HCT116 (cell line): ENCODE results near the gene MYO1E. TPM values are rescaled to one million over a fixed set of nuclear protein-coding genes. Genes with fewer than 3 reads are reported as not detected.

ENCODE experiments used
- ATAC-seq: fragments of 200-7000 bp; cut with Tn5 transposase; 2 replicates; pipeline ENCODE4 v1.9.1; 2020; ENCODE audit warnings: mild to moderate bottlenecking, moderate library complexity
- BruUV-seq: library from RNA; stranded (reverse); fragments of 400-500 nt; replicated peaks from 2 replicates; lab custom pipeline; 2021; lab: Mats Ljungman, UMichigan
- CTCF ChIA-PET: fragments of 300-600 bp; sonication (Branson Sonifier 250); formaldehyde crosslinking; loops from one replicate; lab custom pipeline; 2021; ENCODE audit warnings: antibody characterized with exemption; lab: Charles Lee
- POLR2A ChIA-PET: fragments of 300-600, 350-600 bp; sonication (Branson Sonifier 250); formaldehyde crosslinking; loops from one replicate; lab custom pipeline; 2021; ENCODE audit warnings: antibody characterized with exemption; lab: Charles Lee
- RAD21 ChIA-PET, 2 experiments: fragments of 300-600 bp; sonication (Branson Sonifier 250); formaldehyde crosslinking; loops; one replicate each; lab custom pipeline; 2023; ENCODE audit warnings: low total read pairs in 2 of 2; ENCODE audit not compliant: uncharacterized antibody in 2 of 2, unreplicated experiment in 2 of 2, low non-redundant PET in 1 of 2; lab: Charles Lee
- DNase-seq: peaks from one replicate; pipeline ENCODE4 v3.0.0-alpha.2; 2010; ENCODE audit warnings: low read depth, low spot score
- H2AFZ ChIP-seq: fragments of 200-600 bp; shearing (Covaris generic), sonication (generic); 2 replicates; pipeline ENCODE4 v1.6.1; 2017; ENCODE audit warnings: low read depth, mixed run types, mixed read lengths, antibody characterized with exemption, low read length; ENCODE audit not compliant: poor library complexity, severe bottlenecking
- H3K27ac ChIP-seq: 2 replicates; pipeline ENCODE4 v1.5.1; 2012; ENCODE audit warnings: low read depth, low read length
- H3K27me3 ChIP-seq: fragments of 200-600 bp; sonication (generic); 2 replicates; pipeline ENCODE4 v1.6.1; 2016; ENCODE audit warnings: mixed run types, low read length, mixed read lengths; ENCODE audit not compliant: insufficient read depth
- H3K36me3 ChIP-seq, 2 experiments: fragments of 200-500 bp in 1 of 2; fragments of 200-600 bp in 1 of 2; sonication (Bioruptor generic) in 1 of 2; sonication (generic) in 1 of 2; 2 replicates each; pipeline versions ENCODE4 v1.5.1 to v1.6.1; 2014 to 2016; ENCODE audit warnings: low read length in 2 of 2, inconsistent platforms in 1 of 2, mixed read lengths in 1 of 2, mixed run types in 1 of 2; ENCODE audit not compliant: insufficient read depth in 2 of 2, control insufficient read depth in 1 of 2
- H3K4me1 ChIP-seq, 2 experiments: fragments of 200-600 bp in 1 of 2; sonication (generic) in 1 of 2; 2 replicates each; pipeline versions ENCODE4 v1.5.1 to v1.6.1; 2012 to 2017; ENCODE audit warnings: low read length in 2 of 2, inconsistent platforms in 1 of 2, mild to moderate bottlenecking in 1 of 2, mixed read lengths in 1 of 2, mixed run types in 1 of 2, moderate library complexity in 1 of 2; ENCODE audit not compliant: insufficient read depth in 2 of 2, control insufficient read depth in 1 of 2
- H3K4me2 ChIP-seq: fragments of 200-600 bp; sonication (generic); 2 replicates; pipeline ENCODE4 v1.6.1; 2017; ENCODE audit warnings: mixed run types, low read length, mixed read lengths
- H3K4me3 ChIP-seq, 2 experiments: fragments of 200-600 bp in 1 of 2; sonication (generic) in 1 of 2; replicated peaks in 1 of 2; 2 replicates each; pipeline ENCODE4 v1.5.1; 2011 to 2016; ENCODE audit warnings: low read length in 2 of 2, control low read depth in 1 of 2, low read depth in 1 of 2, mild to moderate bottlenecking in 1 of 2, mixed read lengths in 1 of 2, mixed run types in 1 of 2
- H3K79me2 ChIP-seq: fragments of 200-600 bp; sonication (generic); 2 replicates; pipeline ENCODE4 v1.6.1; 2017; ENCODE audit warnings: mild to moderate bottlenecking, mixed run types, low read length, moderate library complexity, mixed read lengths; ENCODE audit not compliant: insufficient read depth
- H3K9ac ChIP-seq: fragments of 200-600 bp; sonication (generic); 2 replicates; pipeline ENCODE4 v1.6.1; 2016; ENCODE audit warnings: low read length, mixed read lengths
- H3K9me2 ChIP-seq: fragments of 200-600 bp; sonication (generic), shearing (Covaris generic); 2 replicates; pipeline ENCODE4 v1.6.1; 2017; ENCODE audit warnings: mixed run types, mild to moderate bottlenecking, moderate library complexity; ENCODE audit not compliant: insufficient read depth
- H3K9me3 ChIP-seq, 2 experiments: fragments of 200-500 bp in 1 of 2; fragments of 200-600 bp in 1 of 2; sonication (Bioruptor generic) in 1 of 2; sonication (generic) in 1 of 2; 2 replicates each; pipeline ENCODE4 v1.6.1; 2014 to 2017; ENCODE audit warnings: low read length in 2 of 2, mixed read lengths in 2 of 2, inconsistent platforms in 1 of 2, low read depth in 1 of 2, mild to moderate bottlenecking in 1 of 2, mixed run types in 1 of 2, moderate library complexity in 1 of 2; ENCODE audit not compliant: control insufficient read depth in 1 of 2, insufficient read depth in 1 of 2
- H4K20me1 ChIP-seq: fragments of 200-600 bp; sonication (generic), shearing (Covaris generic); 2 replicates; pipeline ENCODE4 v1.6.1; 2017; ENCODE audit warnings: mixed run types, mild to moderate bottlenecking, moderate library complexity; ENCODE audit not compliant: insufficient read depth
- CBX3 ChIP-seq: IDR thresholded peaks from 2 replicates; pipeline ENCODE4 v1.6.1; 2012; ENCODE audit warnings: low read depth
- CEBPB ChIP-seq: IDR thresholded peaks from 2 replicates; pipeline ENCODE4 v1.6.1; 2012; ENCODE audit warnings: low read depth
- EGR1 ChIP-seq: IDR thresholded peaks from 2 replicates; pipeline ENCODE4 v1.6.1; 2012; ENCODE audit warnings: low read depth
- ELF1 ChIP-seq: IDR thresholded peaks from 2 replicates; pipeline ENCODE4 v1.6.1; 2012; ENCODE audit warnings: low read depth, borderline replicate concordance
- EZH2 ChIP-seq: fragments of 200-600 bp; sonication (generic); IDR thresholded peaks from 2 replicates; pipeline ENCODE4 v1.6.1; 2017; ENCODE audit warnings: antibody characterized with exemption, mixed run types
- EZH2phosphoT487 ChIP-seq: fragments of 200-600 bp; IDR thresholded peaks from 2 replicates; pipeline ENCODE4 v1.6.1; 2018; ENCODE audit warnings: antibody characterized with exemption, borderline replicate concordance
- FOSL1 ChIP-seq: IDR thresholded peaks from 2 replicates; pipeline ENCODE4 v1.6.1; 2012; ENCODE audit warnings: low read depth
- JUND ChIP-seq: IDR thresholded peaks from 2 replicates; pipeline ENCODE4 v1.6.1; 2012
- POLR2A ChIP-seq: IDR thresholded peaks from 2 replicates; pipeline ENCODE4 v1.7.0; 2011; ENCODE audit warnings: borderline replicate concordance; ENCODE audit not compliant: insufficient read depth, insufficient read length; ENCODE audit errors: extremely low read depth
- POLR2AphosphoS5 ChIP-seq: IDR thresholded peaks from 2 replicates; pipeline ENCODE4 v1.6.1; 2011; ENCODE audit warnings: mild to moderate bottlenecking, low read depth, low read length, moderate library complexity
- SP1 ChIP-seq: IDR thresholded peaks from 2 replicates; pipeline ENCODE4 v1.6.1; 2012; ENCODE audit warnings: low read depth
- SRF ChIP-seq: IDR thresholded peaks from 2 replicates; pipeline ENCODE4 v1.6.1; 2012; ENCODE audit warnings: low read depth
- TCF7L2 ChIP-seq: IDR thresholded peaks from 2 replicates; pipeline ENCODE4 v1.7.0; 2011; ENCODE audit warnings: borderline replicate concordance, inconsistent platforms; ENCODE audit not compliant: insufficient read depth, insufficient read length; ENCODE audit errors: extremely low read depth
- YY1 ChIP-seq: IDR thresholded peaks from 2 replicates; pipeline ENCODE4 v1.6.1; 2011; ENCODE audit warnings: low read length, low read depth, moderate library complexity, mild to moderate bottlenecking; ENCODE audit not compliant: insufficient replicate concordance; ENCODE audit errors: extremely low read depth
- ZFX ChIP-seq: fragments of 450-650 bp; IDR thresholded peaks from 2 replicates; pipeline ENCODE4 v1.6.1; 2017
- ZNF274 ChIP-seq: fragments of 200-500 bp; sonication (Bioruptor generic); IDR thresholded peaks from 2 replicates; pipeline ENCODE4 v1.6.1; 2014; ENCODE audit warnings: mild to moderate bottlenecking, low read depth, low read length, inconsistent platforms
- intact Hi-C: fragments of 100-400 bp; cut with micrococcal nuclease; formaldehyde crosslinking; loops from 2 replicates; pipeline ENCODE4 v1.10.0; 2022
- total RNA-seq: library from RNA; stranded (reverse); gene quantifications from one replicate; pipeline ENCODE4 v1.2.1, GENCODE V29; 2021; ENCODE audit not compliant: unreplicated experiment
- TF ChIP-seq, protein P1 (sequence below): IDR thresholded peaks from 2 replicates; pipeline ENCODE4 v1.6.1; 2012
- TF ChIP-seq, protein P2 (sequence below): IDR thresholded peaks from 2 replicates; pipeline ENCODE4 v1.6.1; 2011; ENCODE audit warnings: mild to moderate bottlenecking, low read length, moderate library complexity; ENCODE audit not compliant: insufficient replicate concordance; ENCODE audit errors: extremely low read depth
- TF ChIP-seq, protein P3 (sequence below): IDR thresholded peaks from 2 replicates; pipeline ENCODE4 v1.6.1; 2012
- TF ChIP-seq, protein P4 (sequence below): IDR thresholded peaks from 2 replicates; pipeline ENCODE4 v1.6.1; 2012; ENCODE audit warnings: low read depth

The MYO1E gene
- total RNA-seq, 1 experiment from 2014 or later: 182 TPM

DNA sequence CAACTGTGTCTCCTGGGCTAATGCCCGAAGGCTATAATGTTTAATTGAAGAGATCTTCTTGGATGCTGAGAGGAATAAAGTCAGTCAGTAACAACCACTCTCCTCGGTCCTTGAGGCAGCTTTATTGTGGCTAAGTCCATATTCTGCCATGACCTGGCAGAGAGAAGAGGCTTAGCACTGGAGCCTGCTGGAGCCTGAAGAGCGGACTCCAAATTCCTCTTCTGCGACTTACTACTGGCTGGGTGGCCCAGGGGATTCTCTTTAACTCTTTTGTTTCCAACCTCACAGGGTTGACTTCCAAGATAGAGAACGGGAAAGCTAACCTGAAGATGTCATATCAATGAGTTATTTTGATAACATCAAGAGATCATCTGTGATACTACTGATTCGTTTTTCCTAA lies 71.1 kb downstream of the MYO1E start:
- H4K20me1 ChIP-seq: no peaks in the 10 kb centered on the region
- H2AFZ ChIP-seq: no peak overlapping the region
- H3K4me1 ChIP-seq: peaks cover 71 to 99% of the 10 kb centered on the region in 2 experiments
- H3K79me2 ChIP-seq: peaks cover 63% of the 10 kb centered on the region
- H3K9me2 ChIP-seq: no peaks in the 10 kb centered on the region
- intact Hi-C loops: no loop called here
- ATAC-seq: no peak
- no peaks in the 10 kb centered on the region for H3K27me3 ChIP-seq
- H3K9me3 ChIP-seq: no peaks in the 10 kb centered on the region
- no peak for DNase-seq
- ChIA-PET POLR2A (no interaction called here), CTCF (no interaction called here), RAD21 (no interaction called here)
- H3K36me3 ChIP-seq: no peaks in the 10 kb centered on the region
- TF ChIP-seq EZH2phosphoT487 (no peak), SP1 (no peak), ZFX (no peak), YY1 (no peak), ZNF274 (no peak), ELF1 (no peak), CBX3 (no peak), SRF (no peak), FOSL1 (no peak), CEBPB (no peak), EGR1 (no peak), EZH2 (no peak), JUND (no peak), POLR2A (no peak), TCF7L2 (no peak), POLR2AphosphoS5 (no peak)
- TF ChIP-seq, protein P1, sequence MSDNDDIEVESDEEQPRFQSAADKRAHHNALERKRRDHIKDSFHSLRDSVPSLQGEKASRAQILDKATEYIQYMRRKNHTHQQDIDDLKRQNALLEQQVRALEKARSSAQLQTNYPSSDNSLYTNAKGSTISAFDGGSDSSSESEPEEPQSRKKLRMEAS: no peak
- TF ChIP-seq, protein P2, sequence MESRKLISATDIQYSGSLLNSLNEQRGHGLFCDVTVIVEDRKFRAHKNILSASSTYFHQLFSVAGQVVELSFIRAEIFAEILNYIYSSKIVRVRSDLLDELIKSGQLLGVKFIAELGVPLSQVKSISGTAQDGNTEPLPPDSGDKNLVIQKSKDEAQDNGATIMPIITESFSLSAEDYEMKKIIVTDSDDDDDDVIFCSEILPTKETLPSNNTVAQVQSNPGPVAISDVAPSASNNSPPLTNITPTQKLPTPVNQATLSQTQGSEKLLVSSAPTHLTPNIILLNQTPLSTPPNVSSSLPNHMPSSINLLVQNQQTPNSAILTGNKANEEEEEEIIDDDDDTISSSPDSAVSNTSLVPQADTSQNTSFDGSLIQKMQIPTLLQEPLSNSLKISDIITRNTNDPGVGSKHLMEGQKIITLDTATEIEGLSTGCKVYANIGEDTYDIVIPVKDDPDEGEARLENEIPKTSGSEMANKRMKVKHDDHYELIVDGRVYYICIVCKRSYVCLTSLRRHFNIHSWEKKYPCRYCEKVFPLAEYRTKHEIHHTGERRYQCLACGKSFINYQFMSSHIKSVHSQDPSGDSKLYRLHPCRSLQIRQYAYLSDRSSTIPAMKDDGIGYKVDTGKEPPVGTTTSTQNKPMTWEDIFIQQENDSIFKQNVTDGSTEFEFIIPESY: no peak
- TF ChIP-seq, protein P3, sequence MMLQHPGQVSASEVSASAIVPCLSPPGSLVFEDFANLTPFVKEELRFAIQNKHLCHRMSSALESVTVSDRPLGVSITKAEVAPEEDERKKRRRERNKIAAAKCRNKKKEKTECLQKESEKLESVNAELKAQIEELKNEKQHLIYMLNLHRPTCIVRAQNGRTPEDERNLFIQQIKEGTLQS: no peak
- TF ChIP-seq, protein P4, sequence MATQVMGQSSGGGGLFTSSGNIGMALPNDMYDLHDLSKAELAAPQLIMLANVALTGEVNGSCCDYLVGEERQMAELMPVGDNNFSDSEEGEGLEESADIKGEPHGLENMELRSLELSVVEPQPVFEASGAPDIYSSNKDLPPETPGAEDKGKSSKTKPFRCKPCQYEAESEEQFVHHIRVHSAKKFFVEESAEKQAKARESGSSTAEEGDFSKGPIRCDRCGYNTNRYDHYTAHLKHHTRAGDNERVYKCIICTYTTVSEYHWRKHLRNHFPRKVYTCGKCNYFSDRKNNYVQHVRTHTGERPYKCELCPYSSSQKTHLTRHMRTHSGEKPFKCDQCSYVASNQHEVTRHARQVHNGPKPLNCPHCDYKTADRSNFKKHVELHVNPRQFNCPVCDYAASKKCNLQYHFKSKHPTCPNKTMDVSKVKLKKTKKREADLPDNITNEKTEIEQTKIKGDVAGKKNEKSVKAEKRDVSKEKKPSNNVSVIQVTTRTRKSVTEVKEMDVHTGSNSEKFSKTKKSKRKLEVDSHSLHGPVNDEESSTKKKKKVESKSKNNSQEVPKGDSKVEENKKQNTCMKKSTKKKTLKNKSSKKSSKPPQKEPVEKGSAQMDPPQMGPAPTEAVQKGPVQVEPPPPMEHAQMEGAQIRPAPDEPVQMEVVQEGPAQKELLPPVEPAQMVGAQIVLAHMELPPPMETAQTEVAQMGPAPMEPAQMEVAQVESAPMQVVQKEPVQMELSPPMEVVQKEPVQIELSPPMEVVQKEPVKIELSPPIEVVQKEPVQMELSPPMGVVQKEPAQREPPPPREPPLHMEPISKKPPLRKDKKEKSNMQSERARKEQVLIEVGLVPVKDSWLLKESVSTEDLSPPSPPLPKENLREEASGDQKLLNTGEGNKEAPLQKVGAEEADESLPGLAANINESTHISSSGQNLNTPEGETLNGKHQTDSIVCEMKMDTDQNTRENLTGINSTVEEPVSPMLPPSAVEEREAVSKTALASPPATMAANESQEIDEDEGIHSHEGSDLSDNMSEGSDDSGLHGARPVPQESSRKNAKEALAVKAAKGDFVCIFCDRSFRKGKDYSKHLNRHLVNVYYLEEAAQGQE: no peak
- no peak overlapping the region for H3K27ac ChIP-seq
- peak overlapping the region; percentile 73 for H3K4me2 ChIP-seq
- H3K4me3 ChIP-seq: no peak overlapping the region
- no TSS peak for BruUV-seq
- peak overlapping the region; percentile 65 for H3K9ac ChIP-seq
